GM18526 (cell line): ENCODE data around the gene BCAR1.

Source experiments
- POLR2A ChIP-seq: IDR thresholded peaks from 3 replicates; pipeline ENCODE4 v1.6.1; 2011; ENCODE audit not compliant: insufficient read length; ENCODE audit errors: extremely low read depth

The BCAR1 gene

DNA sequence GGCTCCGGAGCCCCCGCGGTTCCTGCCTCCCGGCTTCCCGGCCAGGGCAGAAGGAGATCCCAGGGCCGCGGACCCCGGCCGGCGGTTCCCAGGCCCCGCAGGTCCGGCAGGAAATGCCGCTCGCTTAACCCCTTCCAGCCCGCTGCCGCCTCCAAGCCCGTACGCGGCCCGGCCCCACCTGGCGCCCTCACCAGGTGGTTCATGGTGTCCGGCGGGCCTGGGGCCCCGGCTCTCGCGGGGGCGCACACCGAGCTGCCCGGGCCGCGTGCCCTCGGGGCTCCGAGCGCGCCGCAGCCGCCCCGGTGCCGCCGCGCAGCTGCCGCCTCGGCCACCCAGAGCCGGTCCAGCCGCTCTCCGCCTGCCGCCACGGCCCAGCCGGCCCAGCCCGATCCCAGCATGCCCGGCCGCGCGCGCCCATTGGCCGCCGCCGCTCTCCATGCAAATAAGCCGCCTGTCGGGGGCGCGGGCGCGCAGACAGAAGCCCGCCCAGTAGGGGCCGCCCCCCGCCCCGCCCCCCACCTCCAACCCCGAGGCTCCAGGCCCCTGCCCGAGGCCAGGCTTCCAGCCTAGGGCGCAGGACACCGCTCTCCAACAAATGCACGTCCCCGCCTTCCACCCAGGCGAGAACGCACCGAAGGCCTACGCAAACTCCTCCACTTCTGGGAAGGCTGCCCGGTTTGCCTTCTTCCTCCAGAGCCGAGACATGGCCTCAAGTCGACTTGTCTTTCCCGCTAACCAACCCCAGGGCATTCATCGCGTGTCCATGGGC is at the start of gene BCAR1:
Gene BCAR1, minus strand, starts transcription at position 345 of the 769 bp plus-strand sequence. Its CDS starts 142 bp downstream, at position 203.
- peak; percentile 32 for TF ChIP-seq POLR2A

DNA sequence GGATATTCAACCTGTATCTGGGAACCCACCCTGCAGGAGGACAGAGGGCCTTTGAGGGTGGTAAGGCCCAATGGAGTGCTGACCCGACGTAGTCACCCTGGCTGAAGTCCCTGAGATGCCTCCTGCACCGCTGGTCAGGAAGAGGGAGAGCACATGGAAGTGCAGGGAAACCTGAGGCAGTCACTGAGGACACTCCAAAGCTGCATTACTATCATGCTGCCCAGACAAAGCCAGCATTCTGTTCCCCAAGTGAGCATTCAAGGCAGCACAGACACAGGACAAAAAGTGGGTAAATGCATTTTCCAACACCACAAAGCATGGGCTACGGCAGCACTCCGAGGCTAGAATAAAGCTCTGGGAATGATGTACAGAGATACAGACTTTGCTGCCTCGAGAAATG is 46.8 kb upstream of the BCAR1 start:
- TF ChIP-seq POLR2A, result no peak

DNA sequence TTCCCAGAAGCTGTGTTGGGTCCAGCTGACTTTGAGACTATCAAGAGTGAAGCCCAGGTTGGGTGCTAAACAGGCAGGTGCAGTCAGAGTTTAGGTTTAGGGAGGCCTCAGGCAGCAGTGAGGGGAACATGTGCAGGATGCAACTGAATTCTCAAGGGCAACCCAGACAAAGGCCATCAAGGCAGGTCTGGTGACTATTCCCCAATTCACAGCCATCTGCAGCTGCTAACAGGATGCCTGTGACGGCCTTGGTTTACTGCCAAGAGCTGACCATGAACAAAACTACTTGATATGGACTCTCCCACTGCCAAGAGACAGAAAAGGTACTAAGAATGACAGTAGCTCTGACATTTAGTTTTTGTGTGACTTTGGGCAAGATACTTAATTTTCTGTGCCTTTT is 45.2 kb upstream of the BCAR1 start:
- TF ChIP-seq POLR2A, result no peak

GRCh38 chr16:75294773-75295459 is 43.5 kb upstream of the BCAR1 start:
- TF ChIP-seq POLR2A, result no peak

DNA sequence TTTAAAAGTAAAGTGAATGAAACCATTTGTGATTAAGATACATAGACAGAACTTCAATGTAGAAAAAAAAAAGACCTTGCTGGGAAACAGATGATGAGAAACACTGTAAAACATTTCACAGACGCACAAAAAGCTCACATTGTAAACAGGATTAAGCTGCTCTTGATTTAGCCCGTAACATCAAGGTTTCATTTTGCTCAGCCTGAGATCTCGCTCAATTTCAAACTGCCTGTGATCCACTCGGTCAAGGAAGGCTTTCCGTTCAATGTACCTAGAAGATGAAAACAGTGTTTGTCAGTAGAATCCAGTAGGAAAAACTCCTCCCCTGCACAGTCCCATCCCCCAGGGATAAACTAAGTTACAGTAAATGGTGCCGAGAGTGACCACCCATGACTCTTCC is 42.3 kb upstream of the BCAR1 start:
- TF ChIP-seq POLR2A, result no peak

GRCh38 chr16:75293173-75293572 is 41.7 kb upstream of the BCAR1 start:
- no peak for TF ChIP-seq POLR2A

GRCh38 chr16:75292691-75293090 is 41.3 kb upstream of the BCAR1 start:
- TF ChIP-seq POLR2A, result no peak

- no peak for TF ChIP-seq POLR2A
Observed at GRCh38 chr16:75289189-75289588, 37.8 kb upstream of the BCAR1 start.

DNA sequence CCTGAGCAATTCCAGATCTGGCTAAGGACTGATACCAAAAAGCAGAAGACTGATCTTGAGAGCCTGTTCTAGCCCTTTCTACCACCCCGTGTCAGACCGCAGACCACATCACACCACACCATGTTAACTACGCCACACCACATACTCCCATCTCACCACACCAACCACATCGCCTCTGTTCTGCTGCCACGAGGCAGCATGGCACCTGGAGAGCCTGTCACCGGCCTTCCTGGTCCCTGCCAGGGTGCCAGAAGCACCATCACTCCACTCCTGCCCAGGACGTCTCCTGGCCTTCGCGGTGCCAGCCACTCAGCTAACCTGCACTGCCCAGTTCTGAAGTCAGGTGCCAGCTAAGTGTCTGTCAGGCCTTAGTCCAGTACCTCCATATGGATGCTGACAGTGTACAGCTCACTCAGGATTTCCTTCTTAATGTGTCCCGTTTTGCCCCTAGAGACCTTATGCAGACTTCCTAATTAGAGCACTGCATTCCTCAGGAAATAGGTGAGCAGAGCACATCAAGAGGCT is 37.2 kb upstream of the BCAR1 start:
- TF ChIP-seq POLR2A, result no peak

GRCh38 chr16:75288181-75288580 is 36.8 kb upstream of the BCAR1 start:
- TF ChIP-seq POLR2A, result no peak

- no peak for TF ChIP-seq POLR2A
Observed at GRCh38 chr16:75287708-75288107, 36.3 kb upstream of the BCAR1 start.

DNA sequence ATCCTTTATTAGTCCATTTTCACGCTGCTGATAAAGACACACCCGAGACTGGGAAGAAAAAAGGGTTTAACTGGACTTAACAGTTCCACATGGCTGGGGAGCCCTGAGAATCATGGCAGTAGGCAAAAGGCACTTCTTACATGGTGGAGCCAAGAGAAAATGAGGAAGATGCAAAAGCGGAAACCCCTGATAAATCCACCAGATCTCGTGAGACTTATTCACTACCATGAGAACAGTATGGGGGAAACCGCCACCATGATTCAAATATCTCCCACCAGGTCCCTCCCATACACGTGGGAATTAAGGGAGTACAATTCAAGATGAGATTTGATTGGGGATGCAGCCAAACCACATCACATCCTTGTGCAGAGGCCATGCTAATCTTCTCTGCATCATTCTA is 35.0 kb upstream of the BCAR1 start:
- TF ChIP-seq POLR2A, result no peak

- no peak for TF ChIP-seq POLR2A
Observed at GRCh38 chr16:75282466-75283281, 31.2 kb upstream of the BCAR1 start.

DNA sequence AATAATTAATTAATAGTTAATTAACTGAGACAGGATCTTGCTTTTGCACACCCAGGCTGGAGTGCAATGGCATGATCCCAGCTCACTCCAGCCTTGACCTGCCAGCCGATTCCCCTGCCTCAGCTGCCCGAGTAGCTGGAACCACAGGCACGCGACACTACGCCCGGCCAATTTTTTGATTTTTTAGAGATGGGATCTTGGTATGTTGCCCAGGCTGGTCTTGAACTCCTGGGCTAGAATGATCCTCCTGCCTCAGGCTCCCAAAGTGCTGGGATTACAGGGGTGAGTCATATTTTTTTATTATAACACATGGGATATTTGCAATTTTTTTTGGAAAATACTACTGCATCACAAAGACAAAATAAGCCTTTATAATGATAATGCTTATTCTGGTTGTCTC is 30.4 kb upstream of the BCAR1 start:
- TF ChIP-seq POLR2A, result no peak

GRCh38 chr16:75280331-75280804 is 28.9 kb upstream of the BCAR1 start:
- no peak for TF ChIP-seq POLR2A

DNA sequence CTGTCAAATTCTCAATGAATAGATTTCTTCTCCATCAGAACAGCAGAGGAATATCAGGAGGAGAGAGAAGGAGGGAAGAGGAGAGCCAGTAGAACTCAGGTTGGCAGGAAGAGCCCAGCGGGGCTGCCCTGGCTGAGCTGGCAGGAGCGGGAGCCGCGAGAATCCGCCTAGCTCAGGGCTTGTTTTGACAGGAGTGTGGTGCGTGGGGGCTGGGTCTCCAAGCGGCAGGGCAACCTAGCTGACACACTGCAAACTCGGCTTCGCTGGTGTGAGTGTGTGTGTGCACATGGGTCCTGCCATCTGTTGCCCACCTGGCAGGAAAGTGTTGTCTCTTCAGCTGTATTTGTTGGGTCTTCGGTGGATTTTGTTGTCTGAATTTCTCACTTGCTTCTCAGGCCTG is 27.9 kb upstream of the BCAR1 start:
- TF ChIP-seq POLR2A, result no peak
